ENCODE measurements around the gene LAMB4. TPM values are rescaled to one million over a fixed set of nuclear protein-coding genes. Genes with fewer than 3 reads are reported as not detected.

The LAMB4 gene
- total and polyA plus RNA-seq, 2 experiments from 2014 or later: not detected

- Histone ChIP-seq H3K27me3 (ENCODE audit: insufficient read depth) (no peaks in the 10 kb centered on the region), H3K4me2 (no peak overlapping the region), H3K9me2 (ENCODE audit: insufficient read depth) (peaks cover 6% of the 10 kb centered on the region; the same call in 1 of the 2 replicates), H3K27ac (ENCODE audit: low read depth) (no peak overlapping the region), H4K20me1 (replicated peaks; ENCODE audit: insufficient read depth) (no peaks in the 10 kb centered on the region), H3K79me2 (replicated peaks; ENCODE audit: insufficient read depth) (no peaks in the 10 kb centered on the region), H3K4me1 (ENCODE audit: insufficient read depth) (no peaks in the 10 kb centered on the region), H3K4me3 (no peak overlapping the region), H3K36me3 (ENCODE audit: insufficient read depth) (no peaks in the 10 kb centered on the region), H2AFZ (no peak overlapping the region), H3F3A (replicated peaks; ENCODE audit: low read depth) (no peaks in the 10 kb centered on the region)
- H3K4me1 Mint-ChIP-seq: peaks cover 4% of the 10 kb centered on the region; the same call in 2 of the 3 replicates
- no peak for DNase-seq (ENCODE audit: low spot score)
- H3K36me3 Mint-ChIP-seq (ENCODE audit: low read depth): no peaks in the 10 kb centered on the region
- no peaks in the 10 kb centered on the region for H3K27me3 Mint-ChIP-seq (ENCODE audit: insufficient read depth, low read depth, poor library complexity)
- H3K4me3 Mint-ChIP-seq: no peak overlapping the region
- no peak overlapping the region for H3K27ac Mint-ChIP-seq
- TF ChIP-seq STAT1 (IDR thresholded peaks at IDR 0.05; ENCODE audit: unreplicated experiment): no peak
- TF ChIP-seq ZNF114 (CRISPR knock-in tag; IDR thresholded peaks at IDR 0.05): no peak
- TF ChIP-seq EZH2phosphoT487 (IDR thresholded peaks at IDR 0.05; ENCODE audit: unreplicated experiment): no peak
- no peak for TF ChIP-seq NANOG (IDR thresholded peaks at IDR 0.05; ENCODE audit: borderline replicate concordance)
- TF ChIP-seq POLR2AphosphoS5 (IDR thresholded peaks at IDR 0.05; ENCODE audit: low read depth): no peak
- TF ChIP-seq CTCF (conservative IDR thresholded peaks at IDR 0.05; ENCODE audit: low read depth in 2 of 2): no peak
- TF ChIP-seq REST (IDR thresholded peaks at IDR 0.05; ENCODE audit: unreplicated experiment): no peak
- H3K9me3 Mint-ChIP-seq: no peaks in the 10 kb centered on the region
- ATAC-seq: no peak
These were observed 4.3 kb upstream of the LAMB4 start for GRCh38 chr7:108134486-108134885.

- DNase-seq (ENCODE audit: low spot score): peak; percentile 14
- TF ChIP-seq ETS1 (IDR thresholded peaks at IDR 0.05) (no peak), JUNB (IDR thresholded peaks at IDR 0.05; ENCODE audit: unreplicated experiment) (no peak), ZNF331 (CRISPR knock-in tag; IDR thresholded peaks at IDR 0.05; ENCODE audit: low read depth) (no peak), ZNF114 (CRISPR knock-in tag; IDR thresholded peaks at IDR 0.05) (no peak), REST (IDR thresholded peaks at IDR 0.05; ENCODE audit: unreplicated experiment) (no peak), POLR2AphosphoS5 (IDR thresholded peaks at IDR 0.05; ENCODE audit: low read depth) (no peak), NANOG (IDR thresholded peaks at IDR 0.05; ENCODE audit: borderline replicate concordance) (no peak), CTCF (conservative IDR thresholded peaks at IDR 0.05; ENCODE audit: low read depth in 2 of 2) (no peak), STAT1 (IDR thresholded peaks at IDR 0.05; ENCODE audit: unreplicated experiment) (no peak)
These were observed 2.5 kb upstream of the LAMB4 start for GRCh38 chr7:108132551-108133265.

More at GRCh38 chr7:108132551-108133265, 2.5 kb upstream of the LAMB4 start:
- Histone ChIP-seq H3K9me2 (ENCODE audit: insufficient read depth) (peaks cover under 1% of the 10 kb centered on the region; the same call in 1 of the 2 replicates), H3K4me2 (no peak overlapping the region), H3K27me3 (ENCODE audit: insufficient read depth) (no peaks in the 10 kb centered on the region), H2AFZ (peak overlapping the region; percentile 92), H3K27ac (ENCODE audit: low read depth) (no peak overlapping the region), H4K20me1 (replicated peaks; ENCODE audit: insufficient read depth) (no peaks in the 10 kb centered on the region), H3K4me3 (no peak overlapping the region), H3K4me1 (ENCODE audit: insufficient read depth) (no peaks in the 10 kb centered on the region), H3K79me2 (replicated peaks; ENCODE audit: insufficient read depth) (no peaks in the 10 kb centered on the region), H3K36me3 (ENCODE audit: insufficient read depth) (no peaks in the 10 kb centered on the region), H3F3A (replicated peaks; ENCODE audit: low read depth) (no peaks in the 10 kb centered on the region)
- Mint-ChIP-seq H3K27ac (no peak overlapping the region), H3K36me3 (ENCODE audit: low read depth) (no peaks in the 10 kb centered on the region), H3K9me3 (no peaks in the 10 kb centered on the region), H3K27me3 (ENCODE audit: insufficient read depth, low read depth, poor library complexity) (no peaks in the 10 kb centered on the region), H3K4me1 (peaks cover 4% of the 10 kb centered on the region; the same call in 2 of the 3 replicates), H3K4me3 (no peak overlapping the region)
- ATAC-seq: peak; percentile 60

Data from GM23338 (cell line).